GM18867 (cell line): ENCODE measurements around the gene NTRK1.

ENCODE experiments used
- ATAC-seq: cut with Tn5 transposase; IDR thresholded peaks from one replicate; pipeline ENCODE4 v1.9.1; 2021; ENCODE audit warnings: mild to moderate bottlenecking, moderate library complexity; ENCODE audit not compliant: unreplicated experiment

NTRK1 gene

DNA sequence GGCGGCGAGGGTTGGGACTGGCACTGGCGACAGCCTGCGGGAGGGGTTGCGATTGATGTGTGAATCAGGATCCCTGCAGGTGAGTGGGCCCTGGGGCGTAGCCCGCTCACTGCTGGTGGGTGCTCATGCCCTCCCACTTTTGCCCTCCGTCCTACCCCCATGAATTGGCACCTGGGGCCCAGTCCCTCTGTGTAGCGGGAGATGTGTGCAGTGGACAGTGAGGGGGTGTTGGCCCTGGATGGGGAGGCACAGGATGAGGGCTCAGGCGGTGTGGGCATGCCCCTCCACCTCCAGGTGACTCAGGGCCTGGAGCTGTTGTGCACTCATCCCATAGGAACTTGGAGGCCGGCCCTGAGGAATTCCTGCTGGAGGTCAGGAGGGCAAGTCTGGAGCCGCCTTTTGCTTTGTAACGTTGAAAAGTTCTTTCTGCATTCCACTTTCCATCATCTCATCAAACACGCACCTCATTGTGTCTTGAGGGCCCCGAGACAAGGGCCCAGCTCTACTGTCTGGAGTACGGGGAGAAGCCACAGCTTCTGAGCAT is 35.9 kb downstream of the NTRK1 start:
- ATAC-seq: no peak

DNA sequence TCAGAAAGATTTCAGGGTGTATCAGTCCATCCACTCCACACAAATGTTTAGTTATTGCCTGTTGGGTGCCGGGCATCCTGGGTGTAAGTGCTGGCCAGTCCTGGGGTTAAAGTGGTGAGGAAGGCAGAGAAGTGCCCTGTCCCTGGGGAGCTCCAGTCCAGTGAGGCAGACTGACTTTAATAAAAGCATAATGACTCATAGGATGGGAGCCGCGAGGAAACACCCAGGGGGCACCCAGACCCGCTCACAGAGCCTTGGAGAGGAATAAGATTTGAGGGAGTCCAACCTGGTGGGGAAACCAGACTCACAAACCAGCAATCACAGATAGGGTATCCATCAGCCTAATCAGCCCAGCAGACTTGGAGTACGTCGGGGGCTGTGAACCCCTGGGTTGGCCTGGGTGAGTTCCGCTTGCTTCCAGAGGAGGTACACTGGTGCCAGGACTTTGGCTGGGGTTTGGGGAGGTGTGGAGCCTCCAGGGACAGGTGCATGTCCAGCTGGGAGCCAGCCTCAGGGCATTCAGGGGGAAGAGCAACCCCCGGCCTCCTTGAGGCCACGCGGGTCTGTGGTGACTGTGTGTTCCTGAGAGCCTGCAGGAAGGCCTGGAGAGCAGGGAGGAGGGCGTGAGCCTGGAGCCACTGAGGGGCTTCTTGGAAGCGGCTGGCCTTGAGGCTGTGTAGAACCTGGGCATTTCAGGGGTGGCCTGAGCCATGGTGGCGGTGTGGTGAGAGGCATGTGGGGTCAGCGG is 36.6 kb downstream of the NTRK1 start:
- no peak for ATAC-seq

DNA sequence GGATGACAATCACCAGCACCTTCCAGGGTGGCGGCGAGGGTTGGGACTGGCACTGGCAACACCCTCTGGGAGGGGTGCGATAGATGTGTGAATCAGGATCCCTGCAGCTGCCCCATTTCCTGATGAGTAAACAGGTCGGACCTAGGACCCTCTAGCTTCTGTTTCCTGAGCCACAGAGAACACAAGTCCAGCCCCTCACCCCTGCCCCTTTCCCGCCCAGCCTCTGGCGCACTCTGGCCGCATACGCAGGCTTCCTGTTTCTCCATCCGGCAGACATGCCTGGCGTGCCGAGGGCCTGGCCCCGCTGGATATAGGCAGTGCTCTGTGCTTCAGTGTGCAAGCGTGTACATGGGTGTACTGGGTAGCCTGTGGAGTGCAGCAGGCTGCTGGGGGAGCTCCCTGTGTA is 37.5 kb downstream of the NTRK1 start:
- ATAC-seq: no peak

DNA sequence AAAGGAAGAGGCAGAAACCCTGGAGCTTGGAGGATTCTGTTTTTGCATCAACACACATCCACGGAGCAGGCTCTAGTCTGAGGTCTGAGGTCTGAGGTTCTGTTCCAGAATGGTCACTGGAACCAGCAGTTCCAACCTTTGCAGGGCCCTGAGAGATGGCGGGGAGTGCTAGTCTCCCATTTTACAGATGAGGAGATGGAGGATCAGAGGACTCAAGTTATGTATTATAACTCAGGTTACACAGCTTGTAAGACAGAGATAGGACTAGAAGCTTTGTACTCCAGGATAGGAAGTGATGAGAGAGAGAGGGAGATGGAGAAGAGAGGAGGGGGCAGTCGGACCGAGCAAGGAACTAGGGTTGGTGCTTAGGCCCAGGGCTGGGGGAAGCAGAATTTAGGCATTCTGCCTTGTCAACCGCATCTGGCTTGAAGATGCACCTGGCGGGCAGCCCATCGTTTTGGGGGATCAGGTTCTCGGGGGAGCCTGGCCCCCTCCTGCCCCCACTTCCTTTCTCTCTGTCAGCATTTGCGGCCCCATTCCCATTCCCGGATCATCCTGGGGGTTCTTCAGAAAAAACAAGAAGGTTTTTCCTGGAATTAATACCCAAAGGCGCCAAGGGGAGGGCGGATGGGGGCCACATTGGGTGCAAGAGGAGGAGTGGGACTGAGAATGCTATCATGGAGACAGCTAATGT is 38.5 kb downstream of the NTRK1 start:
- ATAC-seq: no peak

DNA sequence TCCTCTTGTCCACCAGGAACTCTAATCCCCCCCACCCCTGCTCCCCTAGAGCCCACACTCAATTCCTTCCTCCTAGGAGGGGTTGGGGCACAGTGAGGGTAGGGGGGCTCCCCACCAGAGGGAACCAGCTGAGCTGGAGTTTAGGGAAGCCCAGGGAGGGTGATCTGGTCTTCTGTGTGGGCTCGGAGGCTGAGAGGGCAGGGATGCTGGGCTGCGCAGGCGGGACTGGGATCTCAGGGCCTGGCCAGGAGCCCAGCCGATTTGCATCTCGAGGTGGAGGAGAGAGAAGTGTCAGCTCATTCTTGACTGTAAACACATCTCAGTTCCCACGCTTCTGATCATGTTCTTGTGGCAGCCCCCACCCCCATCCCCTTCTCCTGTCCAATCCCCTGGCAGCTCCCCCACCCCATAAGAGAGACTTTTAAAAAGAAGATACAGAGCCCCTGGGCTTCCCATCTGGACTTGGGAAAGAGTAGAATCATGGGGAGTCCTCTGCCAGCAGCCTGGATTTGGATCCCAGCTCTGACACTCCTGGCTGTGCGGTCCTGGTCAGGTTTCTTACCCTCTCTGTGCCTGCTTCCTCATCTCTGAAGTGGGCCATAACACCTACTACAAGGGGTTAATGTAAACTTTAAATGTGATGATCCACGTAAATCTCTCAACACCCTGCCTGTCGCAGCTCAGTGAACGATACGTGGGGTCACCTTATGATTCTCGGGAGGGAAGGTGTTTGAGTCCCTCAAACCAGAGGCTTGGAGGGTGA is 39.5 kb downstream of the NTRK1 start:
- ATAC-seq: no peak

DNA sequence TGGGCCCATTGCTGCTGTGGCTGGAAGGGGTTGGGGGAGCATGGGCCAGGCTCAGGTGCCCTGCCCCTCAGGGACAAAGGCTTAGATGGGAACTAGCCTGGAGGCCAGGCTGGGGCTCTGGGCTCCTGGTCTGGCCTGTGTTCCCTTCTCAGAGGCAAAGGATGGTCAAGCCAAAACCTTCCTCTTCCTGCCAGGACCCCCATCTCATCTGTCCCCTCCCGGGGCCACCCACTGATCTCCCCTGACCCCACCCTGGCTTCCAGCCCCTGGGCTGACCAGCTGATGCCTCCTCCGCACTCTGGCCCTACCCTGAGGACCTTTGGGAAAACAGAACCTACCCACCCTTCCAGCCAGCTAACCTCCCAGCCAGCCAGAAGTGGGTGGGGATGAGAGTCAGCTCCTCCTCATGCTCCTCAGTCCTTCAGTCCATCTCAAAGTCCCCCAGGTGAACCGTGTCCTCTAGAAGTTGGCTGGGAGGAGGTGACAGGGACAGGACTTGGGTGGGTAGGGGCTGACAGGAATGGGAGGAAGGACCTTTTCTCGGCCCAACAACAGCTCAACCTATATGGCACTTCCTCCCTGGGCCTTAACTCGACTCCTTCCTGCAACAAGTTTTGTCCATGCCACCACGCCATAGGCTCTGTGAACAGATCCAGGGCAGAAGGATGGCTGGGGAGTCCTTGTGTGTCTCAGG is 40.4 kb downstream of the NTRK1 start:
- no peak for ATAC-seq

GRCh38 chr1:156901590-156901900 is 40.9 kb downstream of the NTRK1 start:
- no peak for ATAC-seq

DNA sequence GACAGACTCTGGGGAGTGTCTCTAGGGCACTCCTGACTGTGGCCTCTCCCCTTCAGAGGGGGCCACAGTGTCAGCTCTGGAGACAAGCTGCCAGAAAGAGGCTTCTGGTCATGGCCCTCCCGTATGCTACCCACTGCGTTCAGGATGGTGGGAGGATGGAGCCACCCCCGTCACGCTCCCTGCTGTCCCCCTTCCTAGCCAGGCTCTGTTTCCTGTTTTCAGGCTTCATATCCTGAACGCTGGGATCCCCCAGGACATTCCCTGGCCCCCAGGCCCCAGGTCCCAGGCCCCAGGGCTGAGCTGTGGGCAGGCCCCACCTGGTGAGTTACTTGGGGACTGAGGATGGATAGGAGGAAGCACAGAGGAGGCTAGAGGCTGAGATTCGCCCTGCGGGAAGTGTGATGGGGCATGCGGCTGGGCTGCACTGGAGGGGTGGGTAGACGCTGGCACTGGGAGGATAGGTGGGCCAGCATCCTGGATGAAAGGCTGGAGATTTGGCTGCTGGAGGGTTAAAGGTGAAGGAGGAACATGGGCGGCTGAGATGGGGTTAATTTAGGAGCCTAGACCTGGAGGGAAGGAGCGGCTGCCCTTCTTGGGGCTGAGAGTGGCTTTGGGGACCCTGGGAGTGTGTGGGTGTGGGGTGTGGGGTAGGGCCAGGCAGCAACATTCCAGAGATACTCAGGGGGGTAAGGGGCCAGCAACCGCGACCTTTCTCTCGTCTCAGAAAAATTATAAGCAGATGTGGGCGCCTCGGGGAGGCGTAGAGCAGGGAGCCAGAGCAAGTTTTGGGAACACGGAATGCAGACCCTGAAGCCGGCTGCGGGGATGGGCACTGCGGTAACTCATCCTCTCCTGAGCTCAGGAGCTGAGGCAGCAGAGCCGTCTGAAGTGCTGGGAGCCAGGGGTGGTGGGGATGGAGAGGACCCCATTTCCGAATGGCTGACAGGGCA is 41.6 kb downstream of the NTRK1 start:
- ATAC-seq: no peak

DNA sequence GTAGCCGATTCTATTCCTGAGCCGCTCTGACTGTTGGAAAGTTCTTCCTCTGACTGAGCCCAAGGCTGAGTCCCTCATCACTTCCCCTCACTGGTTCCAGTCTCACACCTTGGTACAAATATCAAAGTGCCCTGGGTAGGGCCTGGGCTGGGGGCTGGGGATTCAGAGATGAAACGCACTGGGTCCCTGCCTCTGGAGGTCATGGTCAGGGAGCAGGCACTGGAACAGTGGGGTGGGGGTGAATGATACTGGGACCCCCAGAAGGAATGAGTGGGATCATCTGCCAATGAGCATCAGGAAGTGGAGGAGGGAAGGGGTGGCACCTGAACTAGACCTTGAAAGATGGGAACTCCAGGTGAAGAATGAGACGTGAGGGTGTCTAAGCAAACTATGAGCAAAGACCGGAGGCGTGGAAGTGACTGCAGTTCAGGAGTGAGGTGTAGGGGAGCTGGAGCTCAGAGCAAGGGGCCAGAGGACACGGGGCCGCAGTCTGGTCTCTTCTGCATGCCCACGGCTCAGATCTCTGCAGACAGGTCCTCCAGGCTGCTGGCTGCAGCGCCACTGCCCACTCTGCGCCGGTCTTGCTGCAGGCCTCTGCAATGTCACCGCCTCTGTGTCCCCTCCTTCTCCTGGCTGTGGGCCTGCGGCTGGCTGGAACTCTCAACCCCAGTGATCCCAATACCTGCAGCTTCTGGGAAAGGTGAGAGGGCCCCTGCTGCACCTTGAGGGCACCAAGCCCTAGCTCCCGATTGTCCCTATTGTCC is 42.8 kb downstream of the NTRK1 start:
- no peak for ATAC-seq

DNA sequence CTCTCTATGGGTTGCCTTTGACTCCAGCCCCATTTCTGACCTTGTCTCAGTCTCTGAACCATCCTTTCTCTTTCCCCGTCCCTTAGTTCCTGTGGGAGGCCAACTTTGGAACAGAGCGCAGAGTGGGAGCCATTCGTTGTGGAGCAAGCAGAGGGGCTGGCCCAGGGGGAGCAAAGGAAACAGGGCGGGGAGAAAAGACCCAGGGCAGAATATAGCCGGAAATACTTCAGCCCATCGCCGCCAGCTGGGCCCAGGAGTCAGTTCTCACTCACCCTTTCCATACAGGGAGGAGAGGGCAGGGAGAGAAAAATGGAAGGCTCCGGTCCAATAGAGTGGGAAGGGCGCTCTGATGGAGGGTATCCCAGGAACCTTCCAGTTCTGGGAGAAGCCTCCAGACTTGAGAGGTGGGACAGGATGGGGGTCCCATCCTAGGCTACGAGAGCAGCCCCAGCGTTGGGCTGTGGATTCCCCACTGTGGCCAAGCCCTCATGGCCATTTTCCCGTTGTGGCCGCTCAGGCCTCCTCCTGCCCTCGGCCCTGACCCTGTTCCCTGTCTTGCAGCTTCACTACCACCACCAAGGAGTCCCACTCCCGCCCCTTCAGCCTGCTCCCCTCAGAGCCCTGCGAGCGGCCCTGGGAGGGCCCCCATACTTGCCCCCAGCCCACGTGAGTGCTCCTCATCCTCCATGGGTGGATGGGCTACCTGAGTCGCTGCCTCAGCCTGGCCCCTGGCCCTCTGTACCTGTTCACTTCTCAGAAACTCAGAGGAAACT is 43.7 kb downstream of the NTRK1 start:
- ATAC-seq: no peak

DNA sequence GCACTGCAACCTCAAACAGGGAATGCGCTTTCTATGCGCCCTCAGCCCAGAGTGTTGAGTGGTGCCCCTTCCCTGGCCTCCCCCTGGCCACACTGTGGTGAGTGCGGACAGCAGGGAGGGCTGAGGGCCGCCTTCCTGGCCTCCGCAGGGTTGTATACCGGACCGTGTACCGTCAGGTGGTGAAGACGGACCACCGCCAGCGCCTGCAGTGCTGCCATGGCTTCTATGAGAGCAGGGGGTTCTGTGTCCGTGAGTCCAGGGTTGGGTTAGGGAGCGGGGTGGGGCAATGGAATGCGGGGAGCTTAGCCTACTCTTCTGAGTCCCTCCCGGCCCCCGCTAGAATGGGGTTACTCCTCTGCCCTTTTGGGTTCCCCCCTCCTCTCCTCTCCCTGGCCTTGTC is 44.5 kb downstream of the NTRK1 start:
- no peak for ATAC-seq

DNA sequence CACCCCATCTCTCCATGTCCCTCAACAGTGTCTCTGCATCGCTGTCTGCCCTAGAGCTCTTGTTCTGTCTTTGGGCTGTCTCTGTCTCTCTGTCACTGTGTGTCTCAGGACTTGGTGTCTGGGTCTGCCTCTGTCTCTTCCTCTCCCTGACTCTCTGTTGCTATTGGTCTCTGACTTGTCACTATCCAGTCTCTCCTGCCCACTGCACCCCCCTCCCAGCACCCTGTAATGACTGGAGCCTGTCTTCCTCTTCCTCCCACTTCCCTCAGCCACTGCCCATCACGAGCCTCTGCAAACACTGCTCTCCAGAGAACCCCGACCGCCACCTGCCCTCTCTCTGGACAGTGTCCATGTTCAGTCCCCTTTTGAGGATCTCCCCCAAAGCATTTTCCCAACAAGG is 45.0 kb downstream of the NTRK1 start:
- no peak for ATAC-seq

GRCh38 chr1:156906206-156906906 is 45.7 kb downstream of the NTRK1 start:
- no peak for ATAC-seq

DNA sequence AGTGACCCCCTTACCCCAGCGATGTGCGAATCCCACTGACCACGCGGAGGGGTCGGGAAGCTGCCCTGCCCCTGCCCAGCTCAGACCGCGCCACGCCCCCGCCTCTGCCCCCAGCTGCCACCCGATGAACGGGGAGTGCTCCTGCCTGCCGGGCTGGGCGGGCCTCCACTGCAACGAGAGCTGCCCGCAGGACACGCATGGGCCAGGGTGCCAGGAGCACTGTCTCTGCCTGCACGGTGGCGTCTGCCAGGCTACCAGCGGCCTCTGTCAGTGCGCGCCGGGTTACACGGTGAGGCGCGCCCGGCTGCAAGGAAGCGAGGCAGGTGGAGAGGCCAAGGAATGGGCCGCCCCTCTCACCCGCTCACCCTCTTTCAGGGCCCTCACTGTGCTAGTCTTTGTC is 47.9 kb downstream of the NTRK1 start:
- no peak for ATAC-seq

DNA sequence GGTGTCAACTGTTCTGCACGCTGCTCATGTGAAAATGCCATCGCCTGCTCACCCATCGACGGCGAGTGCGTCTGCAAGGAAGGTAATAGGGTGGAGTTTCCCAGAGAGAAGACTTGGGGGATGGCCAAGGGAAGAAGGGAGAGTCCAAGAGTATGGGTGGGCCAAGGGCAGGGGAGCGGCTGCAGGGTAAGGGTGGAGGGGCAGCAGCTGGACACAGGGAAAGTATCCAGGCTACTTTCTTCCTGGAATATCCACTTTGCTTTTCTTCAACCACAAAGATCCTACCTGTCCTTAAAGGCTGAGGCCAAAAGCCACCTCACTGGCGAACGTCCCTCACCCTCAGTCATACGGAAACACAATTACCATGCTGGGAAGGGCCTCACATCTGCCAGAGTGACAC is 48.3 kb downstream of the NTRK1 start:
- no peak for ATAC-seq

DNA sequence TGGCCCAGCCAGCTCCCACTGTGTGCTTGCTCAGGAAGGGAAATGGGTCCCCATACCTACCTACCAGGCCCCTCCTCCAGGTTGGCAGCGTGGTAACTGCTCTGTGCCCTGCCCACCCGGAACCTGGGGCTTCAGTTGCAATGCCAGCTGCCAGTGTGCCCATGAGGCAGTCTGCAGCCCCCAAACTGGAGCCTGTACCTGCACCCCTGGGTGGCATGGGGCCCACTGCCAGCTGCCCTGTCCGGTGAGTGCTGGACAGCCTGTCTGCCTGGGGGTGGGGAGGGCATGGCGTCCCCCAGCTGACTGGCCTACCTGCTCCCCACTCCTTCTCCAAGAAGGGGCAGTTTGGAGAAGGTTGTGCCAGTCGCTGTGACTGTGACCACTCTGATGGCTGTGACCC is 49.0 kb downstream of the NTRK1 start:
- no peak for ATAC-seq

- ATAC-seq: no peak
Observed at GRCh38 chr1:156910309-156910782, 49.7 kb downstream of the NTRK1 start.
